Measurements from ENCODE around the gene MAPK8.

Gene MAPK8

GRCh38 chr10:48445932-48446331 is 139.5 kb downstream of the MAPK8 start:
- H3K4me3 ChIP-seq (ENCODE audit: low read depth, low read length), result no peak overlapping the region
- no peak for TF ChIP-seq POLR2A (IDR thresholded peaks at IDR 0.05; ENCODE audit: extremely low read depth, insufficient read length)
- TF ChIP-seq MYC (IDR thresholded peaks at IDR 0.05; ENCODE audit: low read depth, low read length), result no peak
- TF ChIP-seq CTCF (IDR thresholded peaks at IDR 0.05; ENCODE audit: low read depth, low read length), result no peak
- no peak for TF ChIP-seq MAX (IDR thresholded peaks at IDR 0.05; ENCODE audit: low read depth, low read length)
- no peak for DNase-seq (ENCODE audit: low read depth)

GRCh38 chr10:48446785-48447184 is 140.3 kb downstream of the MAPK8 start:
- no peak overlapping the region for H3K4me3 ChIP-seq (ENCODE audit: low read depth, low read length)
- peak; percentile 23 for DNase-seq (ENCODE audit: low read depth)
- TF ChIP-seq POLR2A (IDR thresholded peaks at IDR 0.05; ENCODE audit: extremely low read depth, insufficient read length) (no peak), MAX (IDR thresholded peaks at IDR 0.05; ENCODE audit: low read depth, low read length) (no peak; the same call in 1 of the 2 replicates), CTCF (IDR thresholded peaks at IDR 0.05; ENCODE audit: low read depth, low read length) (no peak), MYC (IDR thresholded peaks at IDR 0.05; ENCODE audit: low read depth, low read length) (no peak)

- DNase-seq (ENCODE audit: low read depth), result no peak
- H3K4me3 ChIP-seq (ENCODE audit: low read depth, low read length), result no peak overlapping the region
- TF ChIP-seq MYC (IDR thresholded peaks at IDR 0.05; ENCODE audit: low read depth, low read length), result no peak
- TF ChIP-seq CTCF (IDR thresholded peaks at IDR 0.05; ENCODE audit: low read depth, low read length), result no peak
- TF ChIP-seq POLR2A (IDR thresholded peaks at IDR 0.05; ENCODE audit: extremely low read depth, insufficient read length), result no peak
- TF ChIP-seq MAX (IDR thresholded peaks at IDR 0.05; ENCODE audit: low read depth, low read length), result no peak
Observed at GRCh38 chr10:48447356-48448215, 141.1 kb downstream of the MAPK8 start.

- no peak for DNase-seq (ENCODE audit: low read depth)
- TF ChIP-seq MYC (IDR thresholded peaks at IDR 0.05; ENCODE audit: low read depth, low read length) (no peak), POLR2A (IDR thresholded peaks at IDR 0.05; ENCODE audit: extremely low read depth, insufficient read length) (no peak), MAX (IDR thresholded peaks at IDR 0.05; ENCODE audit: low read depth, low read length) (no peak), CTCF (IDR thresholded peaks at IDR 0.05; ENCODE audit: low read depth, low read length) (no peak)
Observed at GRCh38 chr10:48448796-48449195, 142.3 kb downstream of the MAPK8 start.

GRCh38 chr10:48449501-48450232 is 143.2 kb downstream of the MAPK8 start:
- TF ChIP-seq MYC (IDR thresholded peaks at IDR 0.05; ENCODE audit: low read depth, low read length) (no peak), MAX (IDR thresholded peaks at IDR 0.05; ENCODE audit: low read depth, low read length) (no peak), CTCF (IDR thresholded peaks at IDR 0.05; ENCODE audit: low read depth, low read length) (no peak), POLR2A (IDR thresholded peaks at IDR 0.05; ENCODE audit: extremely low read depth, insufficient read length) (no peak)
- DNase-seq (ENCODE audit: low read depth), result no peak
- no peak overlapping the region for H3K4me3 ChIP-seq (ENCODE audit: low read depth, low read length)

More at GRCh38 chr10:48448796-48449195, 142.3 kb downstream of the MAPK8 start:
- H3K4me3 ChIP-seq (ENCODE audit: low read depth, low read length), result no peak overlapping the region
